Activated naive CD8-positive, alpha-beta T cell treated with anti-CD3 and anti-CD28 coated beads, Interleukin-2, amount 10 ng/mL, durations not matched to agents 7 days and 5 days (primary cell): Measurements from ENCODE around the gene TOP3B. TPM values are rescaled to one million over a fixed set of nuclear protein-coding genes. Genes with fewer than 3 reads are reported as not detected.

ENCODE experiments used
- ATAC-seq: fragments of 150-1000 bp; cut with Tn5 transposase; one replicate; pipeline ENCODE4 v1.10.0; 2021; ENCODE audit warnings: low read depth, moderate library complexity
- POLR2A ChIA-PET: fragments of 350-600 bp; sonication (Branson Sonifier 250); formaldehyde crosslinking; loops from one replicate; lab custom pipeline; 2021; ENCODE audit warnings: antibody characterized with exemption; lab: Charles Lee
- DNase-seq: peaks from one replicate; pipeline ENCODE4 v3.0.0; 2021
- H3K27ac Mint-ChIP-seq: one replicate; pipeline ENCODE4 v1.8.0; 2022; ENCODE audit warnings: mild to moderate bottlenecking, mixed read lengths
- H3K27me3 Mint-ChIP-seq: one replicate; pipeline ENCODE4 v1.8.0; 2022; ENCODE audit warnings: mild to moderate bottlenecking, moderate library complexity, mixed read lengths
- H3K36me3 Mint-ChIP-seq: one replicate; pipeline ENCODE4 v1.8.0; 2021; ENCODE audit warnings: mild to moderate bottlenecking, mixed read lengths
- H3K4me1 Mint-ChIP-seq: one replicate; pipeline ENCODE4 v1.8.0; 2021; ENCODE audit warnings: mixed read lengths
- H3K4me3 Mint-ChIP-seq: one replicate; pipeline ENCODE4 v1.8.0; 2022; ENCODE audit warnings: mild to moderate bottlenecking, moderate library complexity, mixed read lengths
- H3K9me3 Mint-ChIP-seq: one replicate; pipeline ENCODE4 v1.8.0; 2021; ENCODE audit warnings: mixed read lengths
- total RNA-seq, 2 experiments: library from RNA; stranded (reverse); gene quantifications; one replicate each; pipeline ENCODE4 v1.2.3, GENCODE V29; 2021

Gene TOP3B, protein sequence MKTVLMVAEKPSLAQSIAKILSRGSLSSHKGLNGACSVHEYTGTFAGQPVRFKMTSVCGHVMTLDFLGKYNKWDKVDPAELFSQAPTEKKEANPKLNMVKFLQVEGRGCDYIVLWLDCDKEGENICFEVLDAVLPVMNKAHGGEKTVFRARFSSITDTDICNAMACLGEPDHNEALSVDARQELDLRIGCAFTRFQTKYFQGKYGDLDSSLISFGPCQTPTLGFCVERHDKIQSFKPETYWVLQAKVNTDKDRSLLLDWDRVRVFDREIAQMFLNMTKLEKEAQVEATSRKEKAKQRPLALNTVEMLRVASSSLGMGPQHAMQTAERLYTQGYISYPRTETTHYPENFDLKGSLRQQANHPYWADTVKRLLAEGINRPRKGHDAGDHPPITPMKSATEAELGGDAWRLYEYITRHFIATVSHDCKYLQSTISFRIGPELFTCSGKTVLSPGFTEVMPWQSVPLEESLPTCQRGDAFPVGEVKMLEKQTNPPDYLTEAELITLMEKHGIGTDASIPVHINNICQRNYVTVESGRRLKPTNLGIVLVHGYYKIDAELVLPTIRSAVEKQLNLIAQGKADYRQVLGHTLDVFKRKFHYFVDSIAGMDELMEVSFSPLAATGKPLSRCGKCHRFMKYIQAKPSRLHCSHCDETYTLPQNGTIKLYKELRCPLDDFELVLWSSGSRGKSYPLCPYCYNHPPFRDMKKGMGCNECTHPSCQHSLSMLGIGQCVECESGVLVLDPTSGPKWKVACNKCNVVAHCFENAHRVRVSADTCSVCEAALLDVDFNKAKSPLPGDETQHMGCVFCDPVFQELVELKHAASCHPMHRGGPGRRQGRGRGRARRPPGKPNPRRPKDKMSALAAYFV
- total RNA-seq = 10 to 100 TPM; 45.6 to 56.6 TPM

DNA sequence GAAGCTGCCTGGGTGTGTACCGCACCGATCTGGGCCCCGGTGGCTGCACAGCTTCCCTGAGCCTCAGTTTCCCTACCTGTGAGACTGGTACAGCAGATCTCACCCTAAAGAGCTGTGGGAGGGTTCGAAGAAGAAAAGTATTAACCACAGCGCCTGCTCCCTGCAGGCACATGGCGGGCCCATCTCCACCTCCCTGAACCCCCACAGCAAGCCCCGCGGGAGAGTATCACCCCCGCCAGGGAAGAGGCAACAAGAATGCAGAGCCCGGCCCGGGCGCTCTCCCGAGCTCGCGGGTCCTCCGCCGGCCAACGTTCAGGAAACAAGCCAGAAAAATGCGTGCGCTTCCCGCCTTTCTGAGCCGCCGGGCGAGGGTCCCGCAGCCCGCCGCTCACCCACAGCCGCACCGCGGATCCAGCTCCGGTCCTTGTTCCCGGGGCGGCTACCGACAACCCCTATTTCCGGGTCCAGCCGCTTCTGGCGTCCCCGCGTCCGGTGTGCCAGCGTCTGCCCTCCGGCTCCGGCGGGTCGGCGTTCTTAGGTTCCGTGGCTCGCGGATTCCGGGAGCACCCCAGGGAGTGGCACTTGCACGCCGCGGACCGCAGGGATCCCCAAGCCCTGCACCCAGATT, at the start of gene TOP3B:
Gene TOP3B (minus strand): TSS at position 450 of the 628 bp plus-strand sequence. CDS start 7,078 bp downstream, outside the sequence.
- peak within 1 kb of the TSS; percentile 90 for H3K4me3 Mint-ChIP-seq
- no peaks in the 10 kb centered on the region for H3K9me3 Mint-ChIP-seq
- H3K27ac Mint-ChIP-seq = peak within 1 kb of the TSS; percentile 84
- peak; percentile 87 for DNase-seq
- H3K4me1 Mint-ChIP-seq = peaks cover 24% of the 10 kb centered on the region
- peak; percentile 87 for ATAC-seq
- POLR2A ChIA-PET = interaction anchor here (0.8 to 1.7 kb wide), 4 partner anchors 12 to 325 kb away, joined by 3 to 5 read pairs (median 4); partner anchors contain the start of genes MAPK1 and YPEL1
- no peaks in the 10 kb centered on the region for H3K27me3 Mint-ChIP-seq
- H3K36me3 Mint-ChIP-seq = peaks cover 8% of the 10 kb centered on the region

DNA sequence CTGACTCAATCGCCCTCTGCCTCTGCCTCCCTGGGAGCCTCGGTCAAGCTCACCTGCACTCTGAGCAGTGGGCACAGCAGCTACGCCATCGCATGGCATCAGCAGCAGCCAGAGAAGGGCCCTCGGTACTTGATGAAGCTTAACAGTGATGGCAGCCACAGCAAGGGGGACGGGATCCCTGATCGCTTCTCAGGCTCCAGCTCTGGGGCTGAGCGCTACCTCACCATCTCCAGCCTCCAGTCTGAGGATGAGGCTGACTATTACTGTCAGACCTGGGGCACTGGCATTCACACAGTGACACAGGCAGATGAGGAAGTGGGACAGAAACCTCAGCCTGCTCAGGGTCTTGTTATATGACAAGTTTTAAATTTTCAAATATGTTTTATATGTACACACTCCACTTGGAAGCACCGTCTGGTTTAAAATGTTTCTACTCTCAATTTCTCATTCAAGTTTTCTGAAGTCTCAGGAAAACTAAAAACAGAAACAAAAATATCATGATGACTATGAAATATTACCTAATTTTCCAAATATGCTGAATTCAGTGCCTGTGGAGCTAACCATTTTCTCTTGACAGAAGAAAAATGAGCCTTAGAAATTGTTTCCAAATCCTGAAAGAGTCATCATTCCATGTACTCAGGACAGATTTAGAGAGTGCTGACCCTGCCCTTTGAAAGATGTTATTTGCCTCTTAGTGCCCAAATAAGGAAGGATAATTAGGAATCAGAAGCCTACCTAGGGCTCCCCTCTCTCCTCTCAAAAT, 48.8 kb upstream of the TOP3B start:
- H3K27ac Mint-ChIP-seq = no peak overlapping the region
- ATAC-seq (no peak), DNase-seq (no peak)
- H3K36me3 Mint-ChIP-seq = no peaks in the 10 kb centered on the region
- POLR2A ChIA-PET = no interaction called here
- peaks cover 12% of the 10 kb centered on the region for H3K27me3 Mint-ChIP-seq
- H3K4me1 Mint-ChIP-seq = no peaks in the 10 kb centered on the region
- no peak overlapping the region for H3K4me3 Mint-ChIP-seq
- H3K9me3 Mint-ChIP-seq = no peaks in the 10 kb centered on the region

DNA sequence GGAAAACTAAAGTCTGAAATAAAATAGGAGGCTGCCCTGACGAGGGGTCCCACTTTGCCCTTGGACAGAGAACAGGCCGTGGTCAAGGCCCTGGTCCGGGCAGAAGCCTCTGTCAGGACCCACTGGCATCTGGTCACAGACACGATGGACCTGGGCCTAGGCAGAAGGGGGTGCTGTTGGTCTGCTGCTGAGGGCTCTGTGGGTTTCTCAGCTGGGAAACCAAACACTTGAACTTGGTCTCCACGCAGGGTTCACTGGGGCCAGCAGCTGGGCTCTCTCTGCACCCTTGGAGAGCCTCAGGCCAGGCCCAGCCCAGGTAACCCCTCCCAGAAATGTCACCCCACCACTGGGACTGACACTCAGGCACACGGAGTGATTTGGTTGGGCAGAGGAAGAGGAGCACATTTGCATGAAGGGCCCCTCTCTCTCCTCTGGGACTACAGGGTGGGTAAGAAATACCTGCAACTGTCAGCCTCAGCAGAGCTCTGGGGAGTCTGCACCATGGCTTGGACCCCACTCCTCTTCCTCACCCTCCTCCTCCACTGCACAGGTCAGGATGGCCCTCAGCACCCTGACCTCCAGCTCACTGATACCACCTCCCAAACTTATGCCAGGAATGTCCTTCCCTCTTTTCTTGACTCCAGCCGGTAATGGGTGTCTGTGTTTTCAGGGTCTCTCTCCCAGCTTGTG, 48.1 kb upstream of the TOP3B start:
- no peak overlapping the region for H3K27ac Mint-ChIP-seq
- ATAC-seq (no peak), DNase-seq (no peak)
- no peaks in the 10 kb centered on the region for H3K4me1 Mint-ChIP-seq
- POLR2A ChIA-PET = no interaction called here
- H3K9me3 Mint-ChIP-seq = no peaks in the 10 kb centered on the region
- H3K27me3 Mint-ChIP-seq = peaks cover 9% of the 10 kb centered on the region
- no peaks in the 10 kb centered on the region for H3K36me3 Mint-ChIP-seq
- H3K4me3 Mint-ChIP-seq = no peak overlapping the region

DNA sequence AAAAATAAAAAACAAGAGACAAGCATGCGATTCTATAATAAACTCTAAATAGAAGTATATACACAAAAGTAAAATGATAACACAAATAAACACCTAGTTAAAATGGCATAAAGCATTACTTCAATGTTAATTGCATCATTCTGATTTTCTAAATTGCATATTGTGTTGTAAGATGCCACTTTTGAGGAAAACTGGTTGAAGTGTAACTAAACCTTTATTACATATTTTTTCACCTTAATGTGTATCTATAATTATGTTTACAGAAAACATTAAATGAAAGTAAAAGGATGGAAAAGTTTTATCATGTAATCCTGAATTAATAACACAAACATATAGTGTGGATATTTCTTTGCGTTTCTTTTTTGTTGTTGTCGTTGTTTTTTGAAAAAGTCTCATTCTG, 45.4 kb upstream of the TOP3B start:
- POLR2A ChIA-PET = no interaction called here
- Mint-ChIP-seq H3K27ac (no peak overlapping the region), H3K27me3 (peaks cover 5% of the 10 kb centered on the region), H3K9me3 (no peaks in the 10 kb centered on the region), H3K4me1 (peaks cover 3% of the 10 kb centered on the region), H3K36me3 (no peaks in the 10 kb centered on the region), H3K4me3 (no peak overlapping the region)
- no peak for ATAC-seq
- no peak for DNase-seq

DNA sequence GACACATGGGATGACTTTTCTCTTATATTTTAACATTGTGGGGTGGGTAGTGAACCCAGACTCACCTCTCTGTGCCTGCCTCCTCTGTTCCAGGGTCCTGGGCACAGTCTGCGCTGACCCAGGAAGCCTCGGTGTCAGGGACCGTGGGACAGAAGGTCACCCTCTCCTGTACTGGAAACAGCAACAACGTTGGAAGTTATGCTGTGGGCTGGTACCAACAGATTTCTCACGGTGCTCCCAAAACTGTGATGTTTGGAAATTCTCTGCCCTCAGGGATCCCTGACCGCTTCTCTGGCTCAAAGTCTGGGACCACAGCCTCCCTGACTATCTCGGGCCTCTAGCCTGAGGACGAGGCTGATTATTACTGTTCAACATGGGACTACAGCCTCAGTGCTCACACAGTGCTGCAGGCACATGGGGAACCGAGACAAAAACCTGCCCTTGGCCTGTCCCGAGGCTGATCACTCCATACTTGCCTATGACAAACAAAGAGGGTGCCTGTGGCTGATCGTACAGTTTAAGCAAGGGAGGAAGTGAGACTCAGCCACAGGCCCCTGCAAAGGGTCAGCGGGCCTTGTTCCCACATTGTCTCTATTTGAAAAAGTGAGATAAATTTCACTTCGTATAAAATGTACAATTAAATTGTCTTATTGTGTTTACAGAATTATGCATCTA, 43.7 kb upstream of the TOP3B start:
- no peak overlapping the region for H3K27ac Mint-ChIP-seq
- DNase-seq = no peak

DNA sequence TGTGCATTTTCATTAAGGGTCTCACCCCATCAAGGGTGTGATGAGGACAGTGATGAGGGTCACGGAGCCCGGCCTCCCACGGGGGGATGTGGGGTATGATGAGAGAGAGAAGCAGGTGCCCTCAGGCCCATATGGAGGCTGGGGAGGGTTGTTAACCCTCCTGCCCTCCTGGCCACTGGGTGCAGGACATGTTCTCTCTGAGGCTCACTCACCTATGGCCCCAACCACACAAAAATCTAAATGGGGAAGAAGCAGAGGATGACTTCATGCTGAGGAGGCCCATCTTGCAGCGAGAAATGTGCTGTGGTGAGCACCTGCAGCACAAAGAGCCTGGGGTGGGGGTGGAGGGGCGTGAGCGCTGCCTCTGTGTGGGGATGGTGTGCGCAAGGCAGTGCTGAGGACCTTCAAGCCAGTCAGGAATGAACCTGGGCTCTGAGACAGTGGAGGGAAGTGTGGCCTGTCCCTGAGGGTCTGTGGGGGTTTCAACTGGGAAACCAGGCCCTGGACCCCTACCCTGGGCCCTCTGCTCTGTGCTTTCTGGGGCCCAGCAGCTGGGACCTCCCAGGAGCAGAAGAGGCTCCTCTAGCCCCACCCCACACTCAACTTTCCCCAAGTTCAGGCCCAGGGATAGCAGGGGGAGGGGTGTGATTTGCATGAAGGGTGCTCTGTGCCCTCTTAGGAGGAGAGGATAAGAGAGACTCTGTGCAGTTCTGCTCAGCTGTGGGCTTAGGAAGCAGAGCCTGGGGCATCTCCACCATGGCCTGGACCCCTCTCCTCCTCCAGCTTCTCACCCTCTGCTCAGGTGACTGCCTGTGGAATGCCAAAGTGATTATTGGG, 43.0 kb upstream of the TOP3B start:
- Mint-ChIP-seq H3K9me3 (no peaks in the 10 kb centered on the region), H3K27me3 (peaks cover 4% of the 10 kb centered on the region), H3K27ac (no peak overlapping the region), H3K36me3 (no peaks in the 10 kb centered on the region), H3K4me1 (peaks cover 3% of the 10 kb centered on the region), H3K4me3 (no peak overlapping the region)
- POLR2A ChIA-PET = no interaction called here
- DNase-seq = no peak
- ATAC-seq = no peak

More for the DNA sequence above, 43.7 kb upstream of the TOP3B start:
- POLR2A ChIA-PET = no interaction called here
- peaks cover 3% of the 10 kb centered on the region for H3K4me1 Mint-ChIP-seq
- no peak for ATAC-seq
- no peak overlapping the region for H3K4me3 Mint-ChIP-seq
- H3K36me3 Mint-ChIP-seq = no peaks in the 10 kb centered on the region
- H3K9me3 Mint-ChIP-seq = no peaks in the 10 kb centered on the region
- H3K27me3 Mint-ChIP-seq = peaks cover 2% of the 10 kb centered on the region

DNA sequence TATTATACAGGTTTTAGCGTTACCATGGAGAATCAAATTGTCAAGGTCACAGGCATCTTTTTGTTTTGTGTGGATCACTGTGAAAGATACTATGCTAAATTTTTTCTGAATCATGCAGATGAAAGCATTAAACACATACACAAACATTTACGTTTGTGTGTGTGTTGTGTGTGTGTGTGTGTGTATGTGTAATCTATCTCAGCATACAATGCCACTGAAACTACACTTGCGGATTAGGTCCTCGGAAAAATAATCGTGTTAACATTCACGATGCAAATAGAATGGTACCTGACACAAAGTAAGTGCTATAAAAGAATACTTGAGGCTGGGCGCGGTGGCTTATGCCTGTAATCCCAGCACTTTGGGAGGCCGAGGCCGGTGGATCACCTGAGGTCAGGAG, 41.9 kb upstream of the TOP3B start:
- Mint-ChIP-seq H3K9me3 (no peaks in the 10 kb centered on the region), H3K27me3 (peaks cover 4% of the 10 kb centered on the region), H3K4me1 (peaks cover 3% of the 10 kb centered on the region), H3K27ac (no peak overlapping the region), H3K4me3 (no peak overlapping the region), H3K36me3 (no peaks in the 10 kb centered on the region)
- no peak for ATAC-seq
- no peak for DNase-seq
- POLR2A ChIA-PET = no interaction called here

DNA sequence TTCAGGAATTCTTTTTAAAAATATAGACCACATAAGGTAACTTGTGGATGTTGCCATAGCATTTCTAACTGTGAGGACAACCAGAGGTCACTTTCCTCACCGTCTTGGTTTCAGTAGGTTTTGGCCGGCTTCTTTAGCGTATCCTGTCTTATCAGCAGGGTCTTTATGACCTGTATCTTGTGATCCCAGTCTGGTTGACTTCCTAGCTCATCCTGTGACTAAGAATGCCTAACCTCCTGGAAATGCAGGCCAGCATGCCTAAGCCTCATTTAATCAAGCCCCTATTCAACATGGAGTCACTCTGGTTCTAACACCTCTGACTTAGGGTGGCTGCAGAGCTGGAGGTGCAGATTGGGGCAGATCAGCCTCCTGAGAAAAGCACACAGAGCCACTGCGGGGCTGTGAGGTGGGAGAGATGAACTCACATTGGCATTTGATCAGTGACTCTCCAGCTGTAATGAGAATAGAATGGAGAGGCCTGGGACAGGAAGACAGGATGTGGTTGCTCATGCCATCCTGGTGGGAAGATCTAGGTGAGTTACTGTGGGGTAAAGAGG, 41.1 kb upstream of the TOP3B start:
- no peak overlapping the region for H3K27ac Mint-ChIP-seq
- ATAC-seq (no peak), DNase-seq (no peak)
- no peak overlapping the region for H3K4me3 Mint-ChIP-seq
- POLR2A ChIA-PET = no interaction called here
- H3K9me3 Mint-ChIP-seq = no peaks in the 10 kb centered on the region
- H3K36me3 Mint-ChIP-seq = no peaks in the 10 kb centered on the region
- H3K4me1 Mint-ChIP-seq = peaks cover 3% of the 10 kb centered on the region
- peaks cover 4% of the 10 kb centered on the region for H3K27me3 Mint-ChIP-seq

DNA sequence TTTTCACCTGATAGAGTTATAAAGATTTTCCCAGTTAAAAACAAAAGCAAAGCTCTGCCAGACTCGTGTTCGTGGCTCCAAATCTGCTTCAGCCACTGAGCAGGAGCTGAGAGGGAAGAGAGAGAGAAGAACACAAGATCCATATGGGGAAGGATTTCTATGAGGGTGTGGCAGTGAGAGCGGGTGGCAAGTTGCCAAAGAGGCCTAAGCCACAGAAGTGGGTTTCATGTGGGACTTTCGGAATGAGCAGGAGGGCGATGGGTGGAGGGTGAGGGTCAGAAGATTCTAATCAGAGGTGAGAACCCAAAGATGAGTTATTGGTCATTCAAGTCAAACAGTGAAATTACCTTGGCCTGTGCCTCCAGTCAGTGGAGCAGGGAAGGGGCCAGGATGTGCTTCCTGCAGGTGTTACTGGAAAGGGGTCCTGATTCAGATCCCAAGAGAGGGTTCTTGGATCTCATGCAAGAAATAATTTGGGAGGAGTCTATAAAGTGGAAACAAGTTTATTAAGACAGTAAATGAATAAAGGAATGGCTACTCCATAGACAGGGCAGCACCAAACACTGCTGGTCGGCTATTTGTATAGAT, 40.5 kb upstream of the TOP3B start:
- Mint-ChIP-seq H3K27ac (no peak overlapping the region), H3K4me1 (peaks cover 3% of the 10 kb centered on the region)
- no peak for ATAC-seq

DNA sequence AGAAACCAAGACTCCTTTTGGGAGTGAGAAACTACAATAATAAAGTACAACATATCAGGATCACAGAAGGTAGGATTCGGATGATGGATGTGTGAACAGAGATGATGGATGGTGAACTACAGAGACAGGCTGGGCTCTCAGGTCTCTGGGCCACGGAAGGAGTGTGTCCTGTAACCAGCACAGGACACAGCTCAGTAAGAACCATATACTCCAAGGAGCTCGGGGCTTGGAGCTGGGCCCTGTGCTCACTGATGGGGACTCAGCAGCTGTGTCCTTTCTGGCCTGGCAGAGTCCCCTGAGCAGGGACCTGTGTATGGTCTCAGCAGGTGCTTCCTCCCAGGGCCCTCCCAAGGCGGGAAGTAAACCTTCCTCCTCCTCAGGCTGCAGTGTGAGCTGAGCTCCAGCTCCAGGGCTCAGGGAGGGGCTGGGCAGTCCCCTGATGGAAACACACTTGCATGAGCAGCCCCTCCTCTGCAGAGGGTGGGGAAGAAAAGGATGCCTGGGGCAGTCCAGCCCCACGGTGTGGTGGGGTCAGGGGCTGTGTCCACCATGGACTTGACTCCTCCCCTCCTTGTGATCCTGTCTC, 39.8 kb upstream of the TOP3B start:
- Mint-ChIP-seq H3K36me3 (no peaks in the 10 kb centered on the region), H3K27ac (no peak overlapping the region), H3K4me1 (peaks cover 3% of the 10 kb centered on the region), H3K27me3 (peaks cover 11% of the 10 kb centered on the region), H3K4me3 (no peak overlapping the region), H3K9me3 (no peaks in the 10 kb centered on the region)
- POLR2A ChIA-PET = no interaction called here
- ATAC-seq (no peak), DNase-seq (no peak)

More for the DNA sequence above, 40.5 kb upstream of the TOP3B start:
- peaks cover 7% of the 10 kb centered on the region for H3K27me3 Mint-ChIP-seq
- no peak overlapping the region for H3K4me3 Mint-ChIP-seq
- no peak for DNase-seq
- H3K9me3 Mint-ChIP-seq = no peaks in the 10 kb centered on the region
- POLR2A ChIA-PET = no interaction called here
- H3K36me3 Mint-ChIP-seq = no peaks in the 10 kb centered on the region
